Medulla oblongata (tissue), 1 donor: ENCODE measurements around the gene ATP6V0B.

Experiments used
- DNase-seq: peaks from one replicate; pipeline ENCODE4 v3.0.0-alpha.2; 2015; ENCODE audit errors: extremely low spot score

ATP6V0B gene

DNA sequence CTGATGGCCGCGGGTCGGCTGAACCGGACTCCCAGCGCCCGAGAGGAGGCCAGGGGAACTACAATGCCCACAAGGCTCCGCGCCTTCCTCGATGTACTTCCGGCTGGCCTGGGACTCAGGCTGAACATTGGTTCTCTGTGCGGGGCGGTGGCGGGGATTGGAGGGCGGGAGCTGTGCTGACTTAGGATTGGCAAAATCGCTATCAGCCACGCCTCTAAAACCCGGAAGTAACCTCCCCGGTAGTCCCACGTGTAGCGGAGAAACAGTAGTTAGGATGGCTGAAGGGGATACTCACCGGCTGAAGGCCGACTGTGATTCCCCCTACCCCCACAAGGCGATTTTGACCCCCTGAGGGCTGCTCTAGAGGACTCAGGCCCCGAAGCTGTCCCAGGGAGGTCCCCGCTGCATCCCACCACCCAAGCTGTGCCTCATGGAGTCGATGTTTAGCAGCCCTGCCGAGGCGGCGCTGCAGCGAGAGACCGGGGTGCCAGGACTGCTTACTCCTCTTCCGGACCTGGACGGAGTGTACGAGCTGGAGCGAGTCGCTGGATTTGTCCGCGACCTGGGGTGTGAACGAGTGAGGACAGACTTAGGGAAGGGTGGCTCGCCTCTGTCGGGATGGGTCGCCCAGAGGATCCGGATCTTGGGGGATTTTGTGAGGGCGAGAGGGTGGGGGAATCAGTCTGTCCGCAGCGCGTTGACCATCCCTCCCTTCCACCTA lies 4.9 kb upstream of the ATP6V0B start, which contains the start of gene DPH2:
DPH2 (plus strand) TSS at position 265 of the 721 bp plus-strand sequence; CDS start at position 431, 166 bp downstream.
- DNase-seq: peak; percentile 98

GRCh38 chr1:43970502-43970901 lies 4.3 kb upstream of the ATP6V0B start:
- no peak for DNase-seq

- no peak for DNase-seq
Observed at GRCh38 chr1:43970911-43971310, 3.8 kb upstream of the ATP6V0B start.

GRCh38 chr1:43971336-43971980 lies 3.3 kb upstream of the ATP6V0B start:
- no peak for DNase-seq

GRCh38 chr1:43973981-43974442 lies 748 bp upstream of the ATP6V0B start:
- DNase-seq: no peak

DNA sequence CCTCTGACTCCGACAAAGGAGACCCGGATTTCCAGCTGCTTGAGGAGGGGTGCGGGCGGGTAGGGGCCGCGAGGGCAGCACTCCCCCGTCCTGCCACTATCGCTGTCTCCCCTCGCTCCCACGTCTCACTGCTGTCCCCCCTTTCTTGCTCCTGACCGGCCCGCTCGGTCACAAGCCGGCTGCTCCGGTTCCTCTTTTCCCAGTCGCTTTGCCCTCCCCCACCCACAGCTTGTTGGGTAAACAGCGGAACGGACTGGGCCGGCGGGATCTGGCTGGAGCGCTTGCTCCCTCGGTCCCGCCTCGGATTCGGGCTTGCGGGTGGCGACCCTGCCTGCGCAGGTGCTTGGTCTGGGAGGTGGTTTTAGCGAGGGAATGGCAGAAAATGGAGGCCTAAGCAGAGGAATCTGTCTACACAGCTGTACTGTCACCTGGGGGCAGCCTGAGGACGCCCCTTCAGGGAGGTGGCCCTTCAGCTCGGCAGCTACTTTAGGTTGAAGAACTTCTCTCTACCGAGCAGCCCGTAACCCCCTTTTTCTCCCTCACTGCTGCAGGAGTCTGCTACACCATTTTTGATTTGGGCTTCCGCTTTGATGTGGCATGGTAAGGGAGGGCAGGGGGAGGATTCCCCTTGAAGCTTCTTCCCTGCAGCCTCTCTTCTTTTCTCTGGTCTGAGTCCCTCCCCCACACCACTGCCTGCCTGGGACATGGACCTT lies 645 bp downstream of the ATP6V0B start:
- peak; percentile 71 for DNase-seq

DNA sequence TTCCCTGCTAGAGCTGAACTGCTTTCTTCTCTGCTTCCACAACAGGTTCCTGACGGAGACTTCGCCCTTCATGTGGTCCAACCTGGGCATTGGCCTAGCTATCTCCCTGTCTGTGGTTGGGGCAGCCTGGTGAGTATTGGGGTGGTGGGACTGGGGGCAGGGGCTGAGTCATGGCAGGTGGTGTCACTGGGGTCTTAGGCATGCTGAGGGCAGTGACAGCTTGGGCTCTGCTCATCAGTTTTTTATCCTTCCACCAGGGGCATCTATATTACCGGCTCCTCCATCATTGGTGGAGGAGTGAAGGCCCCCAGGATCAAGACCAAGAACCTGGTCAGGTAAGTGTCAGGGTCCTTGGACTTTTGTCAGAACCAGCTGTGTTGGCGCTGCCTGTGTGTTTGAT lies 1.3 kb downstream of the ATP6V0B start:
- no peak for DNase-seq

- no peak for DNase-seq
Observed at GRCh38 chr1:43976890-43977289, 2.1 kb downstream of the ATP6V0B start.

GRCh38 chr1:43977376-43978263 lies 2.9 kb downstream of the ATP6V0B start:
- no peak for DNase-seq

- DNase-seq: no peak
Observed at GRCh38 chr1:43978264-43978550, 3.4 kb downstream of the ATP6V0B start.

DNA sequence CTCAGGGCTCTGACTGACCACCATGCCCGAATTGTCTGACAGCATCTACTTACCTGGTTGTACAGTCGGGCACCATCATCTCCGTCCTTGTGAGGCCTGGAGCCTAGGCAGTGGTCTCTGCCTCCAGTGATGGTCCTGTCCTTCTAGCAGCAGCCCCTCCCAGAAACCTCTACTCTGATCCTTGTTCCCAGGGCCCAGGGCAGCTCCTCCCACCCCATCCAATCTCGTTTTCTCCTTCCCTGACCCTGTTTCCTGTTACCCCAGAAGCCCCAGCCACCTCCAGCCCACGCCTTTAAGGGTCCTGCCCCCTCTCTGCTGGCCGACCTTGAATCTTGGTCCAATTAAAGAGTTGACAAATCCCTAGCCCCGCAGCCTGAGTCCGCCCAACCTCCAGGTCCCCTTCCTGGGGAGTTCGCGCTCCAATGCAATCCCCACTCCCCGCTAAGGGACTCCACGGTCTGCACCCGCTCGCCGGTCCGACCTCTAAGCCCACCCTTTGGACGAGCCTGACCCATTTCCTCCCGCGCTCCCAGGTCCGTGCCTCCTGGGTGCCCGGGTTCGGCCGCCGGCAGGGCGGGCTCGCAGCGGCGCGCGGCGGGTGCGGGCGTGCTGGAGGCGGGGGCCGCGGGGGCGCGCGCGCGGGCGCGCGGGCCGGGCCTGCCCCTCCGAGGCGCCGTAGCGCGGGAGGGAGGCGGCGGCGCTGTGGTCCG lies 3.9 kb downstream of the ATP6V0B start, which contains the start of gene B4GALT2:
B4GALT2 (plus strand) TSS at position 660 of the 710 bp plus-strand sequence. CDS start 1,951 bp downstream, outside the sequence.
- DNase-seq: peak; percentile 42

- DNase-seq: no peak
Observed at GRCh38 chr1:43979261-43979527, 4.4 kb downstream of the ATP6V0B start.

DNA sequence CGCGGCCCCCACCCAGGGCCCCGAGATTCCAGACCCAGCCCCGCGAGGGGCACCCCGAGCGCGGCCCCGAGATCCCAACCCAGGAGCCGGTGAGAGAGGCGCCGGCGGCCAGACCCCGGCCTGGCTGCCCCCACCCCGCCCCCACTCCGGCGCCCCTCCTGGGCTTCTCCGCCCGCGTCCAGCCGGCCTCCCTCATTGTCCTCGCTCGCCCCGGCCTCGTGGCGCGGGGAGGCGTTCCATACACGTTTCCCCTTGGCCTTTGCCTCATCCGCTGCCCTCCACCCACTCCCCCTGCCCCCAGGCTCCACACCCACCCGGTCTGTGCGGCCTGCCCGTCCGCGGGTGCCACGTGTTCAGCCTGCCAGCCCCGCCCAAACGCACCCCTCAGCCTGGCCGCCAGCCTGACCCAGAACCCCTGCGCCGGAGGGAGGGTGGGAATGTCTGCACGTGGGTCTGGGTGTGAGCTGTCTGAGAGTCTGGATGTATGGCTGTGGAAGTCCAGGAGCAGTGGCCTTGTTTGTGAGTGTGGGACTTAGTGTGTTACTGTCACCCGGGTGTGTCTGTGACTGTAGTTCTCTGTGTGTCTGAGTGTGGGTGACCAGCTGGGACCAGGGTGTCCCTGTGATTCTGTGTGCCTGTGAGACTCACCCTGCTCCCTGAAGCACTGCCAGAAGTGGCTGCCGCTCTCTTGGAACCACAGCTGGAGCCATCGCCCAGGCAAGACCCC lies 4.9 kb downstream of the ATP6V0B start:
- DNase-seq: peak; percentile 52

DNA sequence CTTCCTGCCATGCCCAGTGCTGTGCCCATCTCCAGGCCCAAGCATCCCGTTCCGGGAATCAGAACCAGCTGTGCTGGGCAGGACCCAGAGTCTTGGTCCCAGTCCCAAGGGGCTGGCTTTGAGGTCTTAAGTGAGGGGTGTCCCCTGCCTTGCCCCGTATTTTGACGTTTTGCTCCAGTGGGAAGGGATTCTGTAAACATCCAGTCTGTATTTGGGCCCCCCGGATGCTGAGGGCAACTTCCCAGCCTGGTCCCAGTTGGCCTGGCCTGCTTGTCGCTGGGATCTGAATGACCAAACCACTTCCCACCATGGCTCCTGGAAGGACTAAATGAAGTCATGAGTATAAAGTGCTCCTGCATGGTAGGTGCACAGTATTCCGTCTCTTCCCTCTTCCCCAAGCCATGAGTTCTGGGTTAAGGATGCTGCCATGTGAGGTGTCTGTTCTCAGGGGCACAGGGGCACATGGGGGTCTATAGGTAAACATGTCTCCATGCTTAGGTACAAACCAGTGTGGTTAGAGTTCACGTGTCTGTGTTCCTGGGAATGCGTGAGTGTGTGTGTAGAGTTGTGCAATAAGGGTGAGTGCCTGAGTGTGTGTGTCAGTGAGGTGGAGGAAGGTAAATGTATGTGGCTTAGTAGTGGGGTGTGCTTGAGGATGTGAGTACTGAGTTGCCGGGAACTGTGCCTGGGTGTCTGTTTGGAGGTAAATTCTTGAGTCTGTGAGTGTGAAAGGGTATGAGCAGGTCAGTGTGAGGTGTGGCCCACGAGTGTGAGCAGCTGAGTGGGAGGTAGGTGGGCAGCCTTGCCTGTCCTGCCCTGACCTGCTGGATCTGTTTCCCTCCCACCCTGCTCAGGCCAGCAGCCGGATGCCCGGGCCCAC lies 5.7 kb downstream of the ATP6V0B start:
- no peak for DNase-seq

GRCh38 chr1:43981135-43981491 lies 6.4 kb downstream of the ATP6V0B start:
- no peak for DNase-seq

GRCh38 chr1:43981636-43982035 lies 6.9 kb downstream of the ATP6V0B start:
- no peak for DNase-seq

GRCh38 chr1:43982241-43982640 lies 7.5 kb downstream of the ATP6V0B start:
- no peak for DNase-seq

- DNase-seq: no peak
Observed at GRCh38 chr1:43982808-43983207, 8.0 kb downstream of the ATP6V0B start.

GRCh38 chr1:43983253-43983899 lies 8.6 kb downstream of the ATP6V0B start:
- no peak for DNase-seq
